ENCODE results near the gene TFCP2L1. TPM values are rescaled to one million over a fixed set of nuclear protein-coding genes. Genes with fewer than 3 reads are reported as not detected.

Gene TFCP2L1
- total and polyA plus RNA-seq, 2 donors (not counting 1 experiment from before 2014, with no cell fraction given) = not detected

DNA sequence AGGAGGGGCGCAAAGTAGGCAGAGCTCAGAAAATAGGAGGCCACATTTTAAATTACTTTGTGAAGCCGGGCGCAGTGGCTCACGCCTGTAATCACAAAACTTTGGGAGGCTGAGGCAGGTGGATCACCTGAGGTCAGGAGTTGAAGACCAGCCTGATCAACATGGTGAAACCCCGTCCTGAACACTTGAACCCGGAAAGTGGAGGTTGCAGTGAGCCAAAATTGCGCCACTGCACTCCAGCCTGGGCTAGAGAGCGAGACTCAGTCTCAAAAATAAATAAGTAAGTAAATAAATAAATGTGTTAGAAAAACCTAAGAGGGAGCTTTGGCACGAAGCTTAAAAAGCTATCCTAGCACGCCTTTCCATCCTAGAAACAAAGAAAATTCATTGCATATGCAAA, 105.5 kb downstream of the TFCP2L1 start:
- TF ChIP-seq, protein P1, sequence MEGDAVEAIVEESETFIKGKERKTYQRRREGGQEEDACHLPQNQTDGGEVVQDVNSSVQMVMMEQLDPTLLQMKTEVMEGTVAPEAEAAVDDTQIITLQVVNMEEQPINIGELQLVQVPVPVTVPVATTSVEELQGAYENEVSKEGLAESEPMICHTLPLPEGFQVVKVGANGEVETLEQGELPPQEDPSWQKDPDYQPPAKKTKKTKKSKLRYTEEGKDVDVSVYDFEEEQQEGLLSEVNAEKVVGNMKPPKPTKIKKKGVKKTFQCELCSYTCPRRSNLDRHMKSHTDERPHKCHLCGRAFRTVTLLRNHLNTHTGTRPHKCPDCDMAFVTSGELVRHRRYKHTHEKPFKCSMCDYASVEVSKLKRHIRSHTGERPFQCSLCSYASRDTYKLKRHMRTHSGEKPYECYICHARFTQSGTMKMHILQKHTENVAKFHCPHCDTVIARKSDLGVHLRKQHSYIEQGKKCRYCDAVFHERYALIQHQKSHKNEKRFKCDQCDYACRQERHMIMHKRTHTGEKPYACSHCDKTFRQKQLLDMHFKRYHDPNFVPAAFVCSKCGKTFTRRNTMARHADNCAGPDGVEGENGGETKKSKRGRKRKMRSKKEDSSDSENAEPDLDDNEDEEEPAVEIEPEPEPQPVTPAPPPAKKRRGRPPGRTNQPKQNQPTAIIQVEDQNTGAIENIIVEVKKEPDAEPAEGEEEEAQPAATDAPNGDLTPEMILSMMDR (conservative IDR thresholded peaks at IDR 0.05 in 1 of 2, IDR thresholded peaks at IDR 0.05 in 1 of 2; ENCODE audit: low read depth in 1 of 2, low read length in 2 of 2) = no peak
- TF ChIP-seq EZH2 (IDR thresholded peaks at IDR 0.05; ENCODE audit: low read length, missing control alignments) = no peak
- DNase-seq (ENCODE audit: low read depth in 2 of 2) = no peak
- Histone ChIP-seq H3K9ac (ENCODE audit: insufficient read depth, low read length) (no peak overlapping the region), H3K79me2 (ENCODE audit: control insufficient read depth, insufficient read depth, low read length) (no peaks in the 10 kb centered on the region), H3K36me3 (ENCODE audit: control insufficient read depth, insufficient read depth, low read length) (no peaks in the 10 kb centered on the region), H2AFZ (ENCODE audit: low read length) (no peak overlapping the region), H3K27ac (ENCODE audit: insufficient read depth, low read length) (no peak overlapping the region), H3K9me3 (ENCODE audit: control insufficient read depth, insufficient read depth, low read depth, low read length) (no peaks in the 10 kb centered on the region), H3K27me3 (ENCODE audit: control insufficient read depth, insufficient read depth, low read length) (peaks cover 7% of the 10 kb centered on the region), H3K4me3 (replicated peaks in 1 of 4; ENCODE audit: control extremely low read depth in 1 of 4, insufficient read depth in 1 of 4, low read depth in 3 of 4, low read length in 4 of 4) (no peak overlapping the region), H3K4me2 (ENCODE audit: extremely low read depth, insufficient read depth, low read length) (no peak overlapping the region), H4K20me1 (ENCODE audit: control insufficient read depth, extremely low read depth, insufficient read depth, low read length) (no peaks in the 10 kb centered on the region), H3K4me1 (ENCODE audit: control insufficient read depth, extremely low read depth, insufficient read depth, low read length) (no peaks in the 10 kb centered on the region)

DNA sequence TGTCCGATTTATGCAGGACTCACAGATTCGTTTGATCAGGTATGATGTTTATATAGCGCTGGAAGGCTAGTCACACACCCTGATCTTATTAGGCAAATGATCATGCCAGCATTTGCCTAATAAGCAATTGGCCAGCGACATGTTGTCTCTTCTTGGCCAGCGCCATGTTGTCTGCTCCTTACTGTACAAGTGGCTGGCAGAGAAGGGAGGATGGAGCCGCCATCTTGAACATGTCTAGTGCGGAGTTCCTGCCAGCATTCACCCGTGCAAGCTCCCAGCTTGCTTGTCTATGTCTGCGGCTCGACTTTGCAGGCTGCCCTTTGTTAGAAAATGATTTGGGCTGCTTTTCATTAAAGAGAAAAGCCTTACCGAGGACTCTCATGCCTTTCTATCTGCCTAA, 106.3 kb downstream of the TFCP2L1 start:
- TF ChIP-seq EZH2 (IDR thresholded peaks at IDR 0.05; ENCODE audit: low read length, missing control alignments) = no peak
- TF ChIP-seq, protein P1 (conservative IDR thresholded peaks at IDR 0.05 in 1 of 2, IDR thresholded peaks at IDR 0.05 in 1 of 2; ENCODE audit: low read depth in 1 of 2, low read length in 2 of 2) = no peak
- no peak for DNase-seq (ENCODE audit: low read depth in 2 of 2)
- no peaks in the 10 kb centered on the region for H3K36me3 ChIP-seq (ENCODE audit: control insufficient read depth, insufficient read depth, low read length)
- no peaks in the 10 kb centered on the region for H3K4me1 ChIP-seq (ENCODE audit: control insufficient read depth, extremely low read depth, insufficient read depth, low read length)
- no peak overlapping the region for H3K4me3 ChIP-seq (replicated peaks in 1 of 4; ENCODE audit: control extremely low read depth in 1 of 4, insufficient read depth in 1 of 4, low read depth in 3 of 4, low read length in 4 of 4)
- H3K9ac ChIP-seq (ENCODE audit: insufficient read depth, low read length) = no peak overlapping the region
- no peaks in the 10 kb centered on the region for H4K20me1 ChIP-seq (ENCODE audit: control insufficient read depth, extremely low read depth, insufficient read depth, low read length)
- peaks cover 7% of the 10 kb centered on the region for H3K27me3 ChIP-seq (ENCODE audit: control insufficient read depth, insufficient read depth, low read length)
- H3K27ac ChIP-seq (ENCODE audit: insufficient read depth, low read length) = no peak overlapping the region
- H2AFZ ChIP-seq (ENCODE audit: low read length) = no peak overlapping the region
- H3K4me2 ChIP-seq (ENCODE audit: extremely low read depth, insufficient read depth, low read length) = no peak overlapping the region
- H3K79me2 ChIP-seq (ENCODE audit: control insufficient read depth, insufficient read depth, low read length) = no peaks in the 10 kb centered on the region
- H3K9me3 ChIP-seq (ENCODE audit: control insufficient read depth, insufficient read depth, low read depth, low read length) = no peaks in the 10 kb centered on the region

DNA sequence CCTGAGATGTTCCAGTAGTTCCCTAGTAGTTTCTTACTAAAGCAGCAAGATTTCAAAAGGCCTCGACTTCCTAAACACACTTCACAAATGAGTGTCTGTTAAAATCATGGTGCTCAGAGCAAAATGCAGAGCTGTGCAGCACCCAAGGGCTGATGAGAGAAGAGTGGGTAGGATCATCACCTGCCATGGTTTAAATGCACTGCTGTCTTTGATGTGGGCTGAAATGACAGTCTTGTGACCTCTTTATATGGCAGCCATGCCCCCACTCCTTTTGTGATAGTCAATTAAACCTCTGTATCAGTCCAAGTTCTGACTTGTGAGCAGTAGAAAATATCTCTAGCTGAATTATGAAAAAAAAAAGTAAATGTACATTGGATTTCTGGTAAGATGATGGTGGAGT, 107.1 kb downstream of the TFCP2L1 start:
- H4K20me1 ChIP-seq (ENCODE audit: control insufficient read depth, extremely low read depth, insufficient read depth, low read length) = no peaks in the 10 kb centered on the region
- H3K27me3 ChIP-seq (ENCODE audit: control insufficient read depth, insufficient read depth, low read length) = peaks cover 10% of the 10 kb centered on the region
- TF ChIP-seq EZH2 (IDR thresholded peaks at IDR 0.05; ENCODE audit: low read length, missing control alignments) = no peak
- TF ChIP-seq, protein P1 (conservative IDR thresholded peaks at IDR 0.05 in 1 of 2, IDR thresholded peaks at IDR 0.05 in 1 of 2; ENCODE audit: low read depth in 1 of 2, low read length in 2 of 2) = no peak
- H3K36me3 ChIP-seq (ENCODE audit: control insufficient read depth, insufficient read depth, low read length) = no peaks in the 10 kb centered on the region
- H2AFZ ChIP-seq (ENCODE audit: low read length) = no peak overlapping the region
- H3K4me3 ChIP-seq (replicated peaks in 1 of 4; ENCODE audit: control extremely low read depth in 1 of 4, insufficient read depth in 1 of 4, low read depth in 3 of 4, low read length in 4 of 4) = no peak overlapping the region
- no peak for DNase-seq (ENCODE audit: low read depth in 2 of 2)
- no peaks in the 10 kb centered on the region for H3K4me1 ChIP-seq (ENCODE audit: control insufficient read depth, extremely low read depth, insufficient read depth, low read length)
- no peak overlapping the region for H3K4me2 ChIP-seq (ENCODE audit: extremely low read depth, insufficient read depth, low read length)
- H3K9me3 ChIP-seq (ENCODE audit: control insufficient read depth, insufficient read depth, low read depth, low read length) = no peaks in the 10 kb centered on the region
- H3K27ac ChIP-seq (ENCODE audit: insufficient read depth, low read length) = no peak overlapping the region
- H3K79me2 ChIP-seq (ENCODE audit: control insufficient read depth, insufficient read depth, low read length) = no peaks in the 10 kb centered on the region
- H3K9ac ChIP-seq (ENCODE audit: insufficient read depth, low read length) = no peak overlapping the region

Measured in fibroblast of lung (primary cell).